Measurements from ENCODE around the gene TUT4.
A peak's percentile ranks its signal among the peaks of the same experiment; 100 is the strongest.

Gene TUT4

GRCh38 chr1:52556641-52557360, 3.9 kb upstream of the TUT4 start:
- H3K27me3 ChIP-seq (ENCODE audit: control insufficient read depth in 3 of 3, insufficient read depth in 3 of 3, low read depth in 1 of 3, low read length in 3 of 3), result no peaks in the 10 kb centered on the region

GRCh38 chr1:52554756-52555155, 1.9 kb upstream of the TUT4 start:
- Histone ChIP-seq H3K4me2 (ENCODE audit: insufficient read depth, low read length, poor library complexity, severe bottlenecking) (peak overlapping the region; percentile 60), H3K79me1 (ENCODE audit: low read depth, low read length) (peaks cover 2% of the 10 kb centered on the region), H3K27me3 (ENCODE audit: control insufficient read depth in 3 of 3, insufficient read depth in 3 of 3, low read depth in 1 of 3, low read length in 3 of 3) (no peaks in the 10 kb centered on the region), H4K91ac (ENCODE audit: low read depth, low read length, poor library complexity) (no peak overlapping the region), H2BK15ac (ENCODE audit: low read length) (no peak overlapping the region), H3K18ac (ENCODE audit: low read length) (no peak overlapping the region), H3K23ac (ENCODE audit: low read depth, low read length, poor library complexity) (no peak overlapping the region), H3K14ac (ENCODE audit: low read length) (no peak overlapping the region), H2AFZ (ENCODE audit: low read length) (peak overlapping the region; percentile 90), H2BK12ac (ENCODE audit: low read length) (no peak overlapping the region), H2BK120ac (ENCODE audit: low read depth, low read length) (no peak overlapping the region), H2AK5ac (ENCODE audit: low read depth, low read length) (no peak overlapping the region), H2BK5ac (ENCODE audit: low read length) (no peak overlapping the region), H3K27ac (replicated peaks; ENCODE audit: low read length) (no peak overlapping the region), H4K8ac (ENCODE audit: low read depth, low read length) (no peak overlapping the region), H3K9me3 (replicated peaks in 1 of 2; ENCODE audit: control insufficient read depth in 2 of 2, insufficient read depth in 1 of 2, low read depth in 1 of 2, low read length in 2 of 2) (peaks cover 0 to 2% of the 10 kb centered on the region in 2 donors), H3K4me3 (ENCODE audit: low read length in 2 of 2) (peak overlapping the region in 1 of 2 donors; percentile 74), H3K4me1 (ENCODE audit: control insufficient read depth in 2 of 2, insufficient read depth in 1 of 2, low read depth in 1 of 2, low read length in 2 of 2) (peaks cover 7 to 17% of the 10 kb centered on the region in 2 donors), H3K36me3 (replicated peaks in 1 of 2; ENCODE audit: control insufficient read depth in 2 of 2, insufficient read depth in 2 of 2, low read length in 2 of 2) (no peaks in the 10 kb centered on the region), H3K9ac (ENCODE audit: low read depth, low read length, poor library complexity) (no peak overlapping the region), H3K4ac (ENCODE audit: low read length) (no peak overlapping the region)
- DNase-seq (ENCODE audit: low spot score), result peak; percentile 14
- WGBS, 2 donors (ENCODE audit: extremely low coverage in 2 of 2, insufficient read length in 2 of 2, insufficient replicate concordance in 1 of 2), result no CpG with 5 or more reads among the region's 3 CpGs

More at GRCh38 chr1:52556641-52557360, 3.9 kb upstream of the TUT4 start:
- Histone ChIP-seq H3K27ac (replicated peaks; ENCODE audit: low read length) (no peak overlapping the region), H2BK12ac (ENCODE audit: low read length) (no peak overlapping the region), H2BK120ac (ENCODE audit: low read depth, low read length) (no peak overlapping the region), H3K18ac (ENCODE audit: low read length) (no peak overlapping the region), H3K9ac (ENCODE audit: low read depth, low read length, poor library complexity) (no peak overlapping the region), H4K91ac (ENCODE audit: low read depth, low read length, poor library complexity) (no peak overlapping the region), H3K4ac (ENCODE audit: low read length) (no peak overlapping the region), H2BK5ac (ENCODE audit: low read length) (no peak overlapping the region), H2AFZ (ENCODE audit: low read length) (no peak overlapping the region), H2AK5ac (ENCODE audit: low read depth, low read length) (no peak overlapping the region), H2BK15ac (ENCODE audit: low read length) (no peak overlapping the region), H3K79me1 (ENCODE audit: low read depth, low read length) (peaks cover 2% of the 10 kb centered on the region), H3K36me3 (replicated peaks in 1 of 2; ENCODE audit: control insufficient read depth in 2 of 2, insufficient read depth in 2 of 2, low read length in 2 of 2) (no peaks in the 10 kb centered on the region), H3K14ac (ENCODE audit: low read length) (no peak overlapping the region), H3K4me2 (ENCODE audit: insufficient read depth, low read length, poor library complexity, severe bottlenecking) (no peak overlapping the region), H4K8ac (ENCODE audit: low read depth, low read length) (no peak overlapping the region), H3K4me1 (ENCODE audit: control insufficient read depth in 2 of 2, insufficient read depth in 1 of 2, low read depth in 1 of 2, low read length in 2 of 2) (peaks cover 7 to 12% of the 10 kb centered on the region in 2 donors), H3K23ac (ENCODE audit: low read depth, low read length, poor library complexity) (no peak overlapping the region), H3K9me3 (replicated peaks in 1 of 2; ENCODE audit: control insufficient read depth in 2 of 2, insufficient read depth in 1 of 2, low read depth in 1 of 2, low read length in 2 of 2) (peaks cover 0 to 2% of the 10 kb centered on the region in 2 donors), H3K4me3 (ENCODE audit: low read length in 2 of 2) (no peak overlapping the region)
- no CpG with 5 or more reads among the region's 4 CpGs for WGBS, 2 donors (ENCODE audit: extremely low coverage in 2 of 2, insufficient read length in 2 of 2, insufficient replicate concordance in 1 of 2)
- no peak for DNase-seq (ENCODE audit: low spot score)

GRCh38 chr1:52554267-52554640, 1.4 kb upstream of the TUT4 start:
- H3K4me2 ChIP-seq (ENCODE audit: insufficient read depth, low read length, poor library complexity, severe bottlenecking), result peak overlapping the region; percentile 60
- H3K18ac ChIP-seq (ENCODE audit: low read length), result no peak overlapping the region
- peak overlapping the region; percentile 95 for H3K27ac ChIP-seq (replicated peaks; ENCODE audit: low read length)
- no peak overlapping the region for H2BK5ac ChIP-seq (ENCODE audit: low read length)
- H3K23ac ChIP-seq (ENCODE audit: low read depth, low read length, poor library complexity), result no peak overlapping the region
- WGBS, 2 donors (ENCODE audit: extremely low coverage in 2 of 2, insufficient read length in 2 of 2, insufficient replicate concordance in 1 of 2), result no CpG with 5 or more reads among the region's 6 CpGs
- no peaks in the 10 kb centered on the region for H3K27me3 ChIP-seq (ENCODE audit: control insufficient read depth in 3 of 3, insufficient read depth in 3 of 3, low read depth in 1 of 3, low read length in 3 of 3)
- H3K36me3 ChIP-seq (replicated peaks in 1 of 2; ENCODE audit: control insufficient read depth in 2 of 2, insufficient read depth in 2 of 2, low read length in 2 of 2), result no peaks in the 10 kb centered on the region
- H3K4ac ChIP-seq (ENCODE audit: low read length), result no peak overlapping the region
- no peak overlapping the region for H2BK120ac ChIP-seq (ENCODE audit: low read depth, low read length)
- H3K14ac ChIP-seq (ENCODE audit: low read length), result no peak overlapping the region
- DNase-seq (ENCODE audit: low spot score), result peak; percentile 12
- H2BK15ac ChIP-seq (ENCODE audit: low read length), result no peak overlapping the region
- H3K9ac ChIP-seq (ENCODE audit: low read depth, low read length, poor library complexity), result no peak overlapping the region
- no peak overlapping the region for H2AK5ac ChIP-seq (ENCODE audit: low read depth, low read length)
- H2BK12ac ChIP-seq (ENCODE audit: low read length), result no peak overlapping the region
- no peak overlapping the region for H4K91ac ChIP-seq (ENCODE audit: low read depth, low read length, poor library complexity)
- peak overlapping the region; percentile 90 for H2AFZ ChIP-seq (ENCODE audit: low read length)
- H3K79me1 ChIP-seq (ENCODE audit: low read depth, low read length), result peaks cover 2% of the 10 kb centered on the region
- H3K4me1 ChIP-seq (ENCODE audit: control insufficient read depth in 2 of 2, insufficient read depth in 1 of 2, low read depth in 1 of 2, low read length in 2 of 2), result peaks cover 7 to 17% of the 10 kb centered on the region in 2 donors
- no peak overlapping the region for H4K8ac ChIP-seq (ENCODE audit: low read depth, low read length)
- peaks cover 0 to 2% of the 10 kb centered on the region in 2 donors for H3K9me3 ChIP-seq (replicated peaks in 1 of 2; ENCODE audit: control insufficient read depth in 2 of 2, insufficient read depth in 1 of 2, low read depth in 1 of 2, low read length in 2 of 2)
- peak overlapping the region in 1 of 2 donors; percentile 74 for H3K4me3 ChIP-seq (ENCODE audit: low read length in 2 of 2)

GRCh38 chr1:52553362-52554266, 722 bp upstream of the TUT4 start:
- Histone ChIP-seq H3K27me3 (ENCODE audit: control insufficient read depth in 3 of 3, insufficient read depth in 3 of 3, low read depth in 1 of 3, low read length in 3 of 3) (no peaks in the 10 kb centered on the region), H3K23ac (ENCODE audit: low read depth, low read length, poor library complexity) (peak overlapping the region; percentile 95), H2BK15ac (ENCODE audit: low read length) (peak overlapping the region; percentile 80), H3K36me3 (replicated peaks in 1 of 2; ENCODE audit: control insufficient read depth in 2 of 2, insufficient read depth in 2 of 2, low read length in 2 of 2) (no peaks in the 10 kb centered on the region), H3K9me3 (replicated peaks in 1 of 2; ENCODE audit: control insufficient read depth in 2 of 2, insufficient read depth in 1 of 2, low read depth in 1 of 2, low read length in 2 of 2) (no peaks in the 10 kb centered on the region), H2BK120ac (ENCODE audit: low read depth, low read length) (peak overlapping the region; percentile 16), H3K79me1 (ENCODE audit: low read depth, low read length) (peaks cover 2% of the 10 kb centered on the region), H3K14ac (ENCODE audit: low read length) (peak overlapping the region; percentile 43), H2AK5ac (ENCODE audit: low read depth, low read length) (peak overlapping the region; percentile 88), H2AFZ (ENCODE audit: low read length) (peak overlapping the region; percentile 90), H3K9ac (ENCODE audit: low read depth, low read length, poor library complexity) (peak overlapping the region; percentile 91), H4K8ac (ENCODE audit: low read depth, low read length) (no peak overlapping the region), H4K91ac (ENCODE audit: low read depth, low read length, poor library complexity) (no peak overlapping the region), H2BK5ac (ENCODE audit: low read length) (peak overlapping the region; percentile 99), H2BK12ac (ENCODE audit: low read length) (no peak overlapping the region), H3K27ac (replicated peaks; ENCODE audit: low read length) (peak overlapping the region; percentile 95), H3K4me1 (ENCODE audit: control insufficient read depth in 2 of 2, insufficient read depth in 1 of 2, low read depth in 1 of 2, low read length in 2 of 2) (peaks cover 8 to 17% of the 10 kb centered on the region in 2 donors), H3K4ac (ENCODE audit: low read length) (no peak overlapping the region), H3K4me3 (ENCODE audit: low read length in 2 of 2) (peak overlapping the region; percentile 74 to 91), H3K18ac (ENCODE audit: low read length) (peak overlapping the region; percentile 98), H3K4me2 (ENCODE audit: insufficient read depth, low read length, poor library complexity, severe bottlenecking) (peak overlapping the region; percentile 60)
- WGBS, 2 donors (ENCODE audit: extremely low coverage in 2 of 2, insufficient read length in 2 of 2, insufficient replicate concordance in 1 of 2), result no CpG with 5 or more reads among the region's 66 CpGs
- DNase-seq (ENCODE audit: low spot score), result peak; percentile 89

Measured in neuronal stem cell (in vitro differentiated cells).